ENCODE measurements around the gene USP44. TPM values are rescaled to one million over a fixed set of nuclear protein-coding genes. Genes with fewer than 3 reads are reported as not detected.
"Not testable (repeated sequence)": the region's sequence is repeated elsewhere in the genome, so short reads cannot be mapped to it uniquely, and the experiment has no call there.

USP44 gene
- total RNA-seq, 2 donors from 2014 or later, result 3.2 to 6.0 TPM

DNA sequence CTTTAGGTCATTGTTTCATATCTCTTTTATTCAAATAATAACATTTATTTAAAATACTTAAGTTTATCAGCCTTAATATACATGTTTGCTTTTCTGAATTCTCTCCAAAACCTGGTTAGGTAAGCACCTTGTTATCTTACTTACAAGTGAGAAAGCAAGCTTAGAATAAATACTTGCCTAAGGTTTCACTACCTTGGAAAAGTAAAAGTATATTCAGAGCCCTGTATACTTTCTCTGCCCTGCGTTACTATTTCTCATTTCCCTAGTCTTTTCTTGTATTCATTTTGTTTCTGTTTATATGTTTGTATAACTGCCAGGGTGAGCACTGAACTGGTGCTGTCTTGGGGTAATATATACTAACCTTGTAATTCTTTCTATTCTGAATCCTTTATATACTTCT lies 55.8 kb downstream of the USP44 start:
- peaks cover 23 to 38% of the 10 kb centered on the region in 2 donors for H3K36me3 Mint-ChIP-seq
- no peaks in the 10 kb centered on the region for H3K9me3 Mint-ChIP-seq
- H3K27ac Mint-ChIP-seq, result no peak overlapping the region
- ATAC-seq, result no peak
- no peak for DNase-seq (ENCODE audit: low spot score in 2 of 2)

DNA sequence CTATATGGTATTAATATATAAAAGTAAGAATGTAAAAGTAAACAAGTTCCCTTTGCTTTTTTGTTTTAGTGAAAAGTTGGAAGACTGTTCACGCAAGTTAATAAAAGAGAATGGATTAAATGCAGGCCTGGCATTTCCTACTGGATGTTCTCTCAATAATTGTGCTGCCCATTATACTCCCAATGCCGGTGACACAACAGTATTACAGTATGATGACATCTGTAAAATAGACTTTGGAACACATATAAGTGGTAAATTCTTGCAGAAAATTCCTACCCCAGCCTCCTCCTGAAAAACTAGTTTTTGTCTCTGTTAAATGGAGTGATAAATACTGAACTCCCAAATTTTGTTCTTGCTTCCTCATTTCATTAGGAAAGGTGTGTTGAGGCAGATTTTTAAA lies 56.4 kb downstream of the USP44 start:
- ATAC-seq, result no peak
- H3K27ac Mint-ChIP-seq, result no peak overlapping the region
- DNase-seq (ENCODE audit: low spot score in 2 of 2), result no peak
- peaks cover 19 to 38% of the 10 kb centered on the region in 2 donors for H3K36me3 Mint-ChIP-seq
- no peaks in the 10 kb centered on the region for H3K9me3 Mint-ChIP-seq

DNA sequence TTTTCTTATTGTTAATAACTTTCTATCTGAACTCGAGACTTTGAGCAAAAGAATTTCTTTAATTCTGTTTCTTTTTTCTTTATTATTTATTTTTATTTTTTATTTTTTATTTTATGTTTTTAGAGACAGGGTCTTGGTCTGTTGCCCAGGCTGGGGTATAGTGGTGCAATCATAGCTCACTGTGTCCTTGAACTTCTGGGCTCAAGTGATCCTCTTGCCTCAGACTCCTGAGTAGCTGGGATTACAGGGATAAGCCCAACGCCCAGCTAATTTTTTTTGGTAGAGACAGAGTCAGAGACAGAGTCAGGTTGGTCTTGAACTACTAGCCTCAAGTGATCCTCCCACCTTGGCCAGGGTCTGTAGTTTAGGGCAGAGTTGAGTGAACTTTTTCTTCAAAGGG lies 58.8 kb downstream of the USP44 start:
- DNase-seq (ENCODE audit: low spot score in 2 of 2), result no peak
- no peak for ATAC-seq
- Mint-ChIP-seq H3K36me3 (peaks cover 9 to 21% of the 10 kb centered on the region in 2 donors), H3K9me3 (no peaks in the 10 kb centered on the region), H3K27ac (no peak overlapping the region)

- H3K9me3 Mint-ChIP-seq, result no peaks in the 10 kb centered on the region
- DNase-seq (ENCODE audit: low spot score in 2 of 2) (no peak), ATAC-seq (no peak)
- H3K27ac Mint-ChIP-seq, result no peak overlapping the region
- peaks cover 15% of the 10 kb centered on the region in 2 donors for H3K36me3 Mint-ChIP-seq
These were observed 64.3 kb downstream of the USP44 start for GRCh38 chr12:95487024-95487423.

DNA sequence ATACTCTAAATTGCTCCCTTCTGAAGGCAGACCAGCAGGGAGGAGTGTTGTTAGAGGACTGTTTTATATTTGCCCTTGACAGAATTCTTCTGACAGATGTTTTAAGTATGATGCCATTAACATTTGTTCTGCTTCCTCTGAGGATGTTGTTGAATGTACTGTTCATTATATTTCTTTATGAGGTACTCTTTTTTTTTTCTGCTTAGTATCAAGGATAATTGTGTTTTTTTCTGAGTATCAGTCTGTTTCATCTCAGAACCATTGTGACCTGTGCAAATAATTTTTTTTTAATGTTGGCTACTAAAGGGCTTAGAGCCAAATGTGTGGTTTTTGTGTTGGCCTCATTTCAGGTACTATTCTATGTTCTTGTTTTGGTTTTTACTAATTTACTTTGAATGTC lies 66.8 kb downstream of the USP44 start:
- no peak overlapping the region for H3K27ac Mint-ChIP-seq

GRCh38 chr12:95482564-95482963 lies 68.7 kb downstream of the USP44 start:
- not testable (repeated sequence) for H3K9me3 Mint-ChIP-seq; DNase-seq (ENCODE audit: low spot score in 2 of 2); ATAC-seq; H3K27ac Mint-ChIP-seq
- H3K36me3 Mint-ChIP-seq, result peaks cover 13 to 43% of the 10 kb centered on the region in 2 donors

More for the DNA sequence above, 66.8 kb downstream of the USP44 start:
- Mint-ChIP-seq H3K9me3 (no peaks in the 10 kb centered on the region), H3K36me3 (peaks cover 10 to 28% of the 10 kb centered on the region in 2 donors)
- ATAC-seq (no peak), DNase-seq (ENCODE audit: low spot score in 2 of 2) (no peak)

- Mint-ChIP-seq H3K27ac (peak overlapping the region; percentile 69 to 84), H3K9me3 (no peaks in the 10 kb centered on the region), H3K36me3 (peaks cover 11 to 47% of the 10 kb centered on the region in 2 donors)
- DNase-seq (ENCODE audit: low spot score in 2 of 2) (no peak), ATAC-seq (no peak)
These were observed 69.4 kb downstream of the USP44 start for GRCh38 chr12:95481888-95482287.

- Mint-ChIP-seq H3K27ac (peak overlapping the region; percentile 69 to 77), H3K36me3 (peaks cover 14 to 55% of the 10 kb centered on the region in 2 donors), H3K9me3 (no peaks in the 10 kb centered on the region)
- ATAC-seq, result no peak
- DNase-seq (ENCODE audit: low spot score in 2 of 2), result no peak
These were observed 70.2 kb downstream of the USP44 start for GRCh38 chr12:95481072-95481471.

DNA sequence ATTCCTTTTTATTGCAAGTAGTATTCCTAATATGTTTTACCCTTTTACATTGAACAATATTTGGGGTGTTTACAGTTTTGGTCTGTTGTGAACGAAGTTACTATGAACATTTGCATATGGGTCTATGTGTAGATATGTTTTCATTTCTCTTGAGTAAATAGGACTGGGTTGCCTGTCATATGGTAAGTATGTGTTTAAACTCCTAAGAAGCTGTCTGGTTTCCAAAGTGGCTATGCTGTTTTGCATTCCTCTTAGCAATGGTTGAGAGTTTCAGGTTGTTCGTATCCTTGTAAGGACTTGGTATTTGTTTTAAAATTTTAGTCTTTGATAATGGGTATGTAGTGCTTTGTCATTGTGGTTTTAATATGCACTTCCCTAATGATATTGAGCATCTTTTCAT lies 71.0 kb downstream of the USP44 start:
- Mint-ChIP-seq H3K27ac (peak overlapping the region in 1 of 2 donors; percentile 69), H3K9me3 (peaks cover 0 to 4% of the 10 kb centered on the region in 2 donors)
- no peak for ATAC-seq

GRCh38 chr12:95474660-95474958 lies 76.7 kb downstream of the USP44 start:
- DNase-seq (ENCODE audit: low spot score in 2 of 2) (peak in 1 of 2 donors; percentile 7), ATAC-seq (peak in 1 of 2 donors; percentile 1)
- H3K27ac Mint-ChIP-seq, result peak overlapping the region; percentile 96 to 100
- H3K36me3 Mint-ChIP-seq, result peaks cover 35 to 54% of the 10 kb centered on the region in 2 donors
- H3K9me3 Mint-ChIP-seq, result peaks cover 0 to 4% of the 10 kb centered on the region in 2 donors

More for the DNA sequence above, 71.0 kb downstream of the USP44 start:
- peaks cover 20 to 62% of the 10 kb centered on the region in 2 donors for H3K36me3 Mint-ChIP-seq
- DNase-seq (ENCODE audit: low spot score in 2 of 2), result no peak

DNA sequence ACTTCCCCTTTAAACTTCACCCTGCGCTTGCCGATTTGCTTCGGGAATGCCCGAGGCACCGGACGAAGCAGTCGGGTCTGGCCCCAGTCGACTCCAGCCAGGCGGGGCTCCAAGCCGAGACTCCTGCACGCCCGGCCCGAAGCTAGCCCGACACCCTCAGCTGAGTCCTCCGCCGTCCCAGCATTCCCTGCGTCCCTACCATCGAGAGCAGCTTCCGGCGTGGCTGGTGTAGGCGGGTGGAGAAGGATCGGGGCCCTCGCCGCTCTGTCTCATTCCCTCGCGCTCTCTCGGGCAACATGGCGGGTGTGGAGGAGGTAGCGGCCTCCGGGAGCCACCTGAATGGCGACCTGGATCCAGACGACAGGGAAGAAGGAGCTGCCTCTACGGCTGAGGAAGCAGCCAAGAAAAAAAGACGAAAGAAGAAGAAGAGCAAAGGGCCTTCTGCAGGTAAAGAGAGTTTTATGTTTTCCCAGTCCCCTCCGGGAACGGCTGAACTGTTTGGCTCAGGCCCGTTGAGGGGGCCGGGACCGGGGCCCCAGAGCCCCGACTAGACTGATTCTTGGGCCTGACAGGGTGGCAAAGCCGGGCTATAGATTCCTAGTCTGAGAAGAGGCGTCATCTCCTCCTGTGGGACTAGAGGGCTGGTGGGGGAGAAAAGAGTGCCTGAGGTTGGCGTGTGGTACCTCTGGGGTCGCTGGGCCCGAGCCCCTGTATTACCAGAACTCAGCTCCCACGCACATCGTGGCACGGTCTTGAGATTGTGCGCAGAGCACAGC lies 77.2 kb downstream of the USP44 start, which contains the start of gene METAP2:
METAP2 (plus strand) TSS at position 269 of the 776 bp plus-strand sequence; CDS start at position 297, 28 bp downstream.
- Mint-ChIP-seq H3K27ac (peak within 1 kb of the TSS; percentile 96 to 100), H3K36me3 (peaks cover 32 to 50% of the 10 kb centered on the region in 2 donors), H3K9me3 (peaks cover 0 to 4% of the 10 kb centered on the region in 2 donors)
- DNase-seq (ENCODE audit: low spot score in 2 of 2), result peak; percentile 88 to 94
- peak; percentile 94 to 99 for ATAC-seq

GRCh38 chr12:95473231-95473883 lies 77.9 kb downstream of the USP44 start:
- Mint-ChIP-seq H3K9me3 (peaks cover 0 to 4% of the 10 kb centered on the region in 2 donors), H3K27ac (peak overlapping the region; percentile 96 to 100), H3K36me3 (peaks cover 29 to 44% of the 10 kb centered on the region in 2 donors)
- peak; percentile 49 to 58 for ATAC-seq
- peak in 1 of 2 donors; percentile 40 for DNase-seq (ENCODE audit: low spot score in 2 of 2)

GRCh38 chr12:95470300-95470699 lies 81.0 kb downstream of the USP44 start:
- Mint-ChIP-seq H3K27ac (no peak overlapping the region), H3K36me3 (peaks cover 13 to 19% of the 10 kb centered on the region in 2 donors), H3K9me3 (no peaks in the 10 kb centered on the region)
- ATAC-seq, result no peak
- no peak for DNase-seq (ENCODE audit: low spot score in 2 of 2)

Other genes with a start within 250 kb of the USP44 start
- 100 to 1,000 TPM in 1 of 2 donors, 10 to 100 TPM in 1; 70.7 to 141 TPM for gene METAP2, start 77.3 kb downstream of the USP44 start, total RNA-seq
- gene NTN4, start 239.3 kb upstream of the USP44 start, total RNA-seq, result not detected